Left lung (tissue), 10 donors: ENCODE measurements around the gene ZFPM1. TPM values are rescaled to one million over a fixed set of nuclear protein-coding genes. Genes with fewer than 3 reads are reported as not detected.
A peak's percentile ranks its signal among the peaks of the same experiment; 100 is the strongest.

Experiments used
- ATAC-seq: fragments of 200-7000 bp; cut with Tn5 transposase; one replicate; pipeline ENCODE4 v1.9.1; 2020; ENCODE audit warnings: moderate library complexity
- DNase-seq, 4 donors: peaks; one replicate each; pipeline ENCODE4 v3.0.0-alpha.2; 2013 to 2020
- H3K27ac ChIP-seq, 2 donors: fragments of 200-600 bp; sonication (generic) in 1 of 2; one replicate each; pipeline versions ENCODE4 v1.5.0 to v1.8.0; 2020 to 2021
- H3K27me3 ChIP-seq, 2 donors: fragments of 200-600 bp; sonication (generic) in 1 of 2; one replicate each; pipeline versions ENCODE4 v1.5.0 to v1.8.0; 2020 to 2021
- H3K36me3 ChIP-seq, 2 donors: fragments of 200-600 bp; sonication (generic) in 1 of 2; one replicate each; pipeline versions ENCODE4 v1.5.0 to v1.8.0; 2020 to 2021
- H3K4me1 ChIP-seq, 2 donors: fragments of 200-600 bp; one replicate each; pipeline ENCODE4 v1.8.0; 2021
- H3K4me3 ChIP-seq, 2 donors: fragments of 200-600 bp; sonication (generic) in 1 of 2; one replicate each; pipeline versions ENCODE4 v1.5.0 to v1.8.0; 2020 to 2021; ENCODE audit warnings: mild to moderate bottlenecking in 1 of 2
- H3K9me3 ChIP-seq, 2 donors: fragments of 200-600 bp; sonication (generic) in 1 of 2; one replicate each; pipeline versions ENCODE4 v1.5.0 to v1.8.0; 2020 to 2021
- CTCF ChIP-seq, 2 donors: fragments of 200-600 bp; sonication (generic) in 1 of 2; IDR thresholded peaks; one replicate each; pipeline versions ENCODE4 v1.5.0 to v1.8.0; 2021; ENCODE audit warnings: antibody characterized with exemption in 2 of 2
- intact Hi-C, 2 donors: fragments of 100-400 bp; cut with DNase I; formaldehyde crosslinking; loops; one replicate each; pipeline versions ENCODE4 v1.11.2 to v1.14.2; 2022
- polyA plus RNA-seq, 6 donors: library from polyadenylated mRNA; unstranded; fragments of 120-200 nt; gene quantifications; one replicate each; pipeline ENCODE4 v1.2.1, GENCODE V29; 2013; ENCODE audit not compliant: insufficient read length in 6 of 6
- total RNA-seq, 2 donors: library from RNA; stranded (reverse); fragmentation: NEBNext Ultra II Directional; extraction: Animal tissue kit (Norgen Biotek cat#: 25700); gene quantifications; one replicate each; pipeline ENCODE4 v1.2.1, GENCODE V29; 2021
- donor health status: DM: no; HTN: yes; CAD: no.
- donor health status: DM: no; HTN: no; CAD: no.

ZFPM1 gene
- total and polyA plus RNA-seq, 8 donors: 1.8 to 7.0 (median 3.6) TPM

DNA sequence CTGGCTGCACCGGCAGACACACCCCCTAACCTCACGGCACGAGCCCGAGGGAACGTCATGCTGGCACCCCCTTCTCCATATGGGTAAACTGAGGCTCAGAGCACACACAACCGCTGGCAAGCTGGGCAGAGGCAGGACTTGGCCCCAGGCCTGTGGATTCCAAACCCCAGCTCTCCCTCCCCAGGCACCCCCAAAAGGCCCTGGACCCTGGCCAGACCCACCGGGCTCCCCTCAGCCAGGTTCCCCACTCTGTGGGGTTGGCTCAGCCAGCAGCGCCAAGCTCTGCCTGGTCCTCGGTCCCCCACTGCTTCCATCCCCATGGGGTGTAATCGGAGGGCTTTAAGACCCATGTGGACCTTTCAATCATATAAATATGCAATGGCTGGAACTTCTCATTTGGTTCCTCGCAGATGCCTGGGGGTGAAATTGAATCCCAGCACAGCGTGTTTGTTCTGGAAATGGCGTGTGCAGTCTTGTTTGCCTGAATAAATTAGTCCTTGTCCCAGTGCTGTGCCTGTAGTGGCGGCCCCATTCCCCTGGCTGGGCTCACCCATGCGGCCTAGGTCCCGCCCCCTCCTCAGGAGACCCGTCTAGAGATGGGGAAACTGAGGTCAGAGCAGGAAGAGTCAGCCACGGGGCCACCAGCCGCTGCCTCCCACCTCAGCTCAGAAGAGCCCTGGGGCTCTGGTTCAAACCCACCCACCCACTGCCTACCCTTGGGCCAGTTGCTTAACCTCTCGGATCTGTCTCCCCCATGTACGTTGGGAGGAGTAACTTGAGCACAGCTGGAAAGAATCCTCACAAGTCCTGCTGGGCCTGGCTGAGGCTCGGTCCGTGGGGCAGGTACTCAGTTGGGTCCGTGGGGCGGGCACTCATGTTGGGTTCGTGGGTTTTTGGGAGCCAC is 57.3 kb downstream of the ZFPM1 start:
- Histone ChIP-seq H3K27ac (no peak overlapping the region), H3K27me3 (no peaks in the 10 kb centered on the region), H3K4me1 (no peaks in the 10 kb centered on the region), H3K36me3 (no peaks in the 10 kb centered on the region), H3K4me3 (no peak overlapping the region), H3K9me3 (no peaks in the 10 kb centered on the region)
- no peak for ATAC-seq
- DNase-seq: no peak
- TF ChIP-seq CTCF (IDR thresholded peaks at IDR 0.05): no peak
- intact Hi-C loops: no loop called here

DNA sequence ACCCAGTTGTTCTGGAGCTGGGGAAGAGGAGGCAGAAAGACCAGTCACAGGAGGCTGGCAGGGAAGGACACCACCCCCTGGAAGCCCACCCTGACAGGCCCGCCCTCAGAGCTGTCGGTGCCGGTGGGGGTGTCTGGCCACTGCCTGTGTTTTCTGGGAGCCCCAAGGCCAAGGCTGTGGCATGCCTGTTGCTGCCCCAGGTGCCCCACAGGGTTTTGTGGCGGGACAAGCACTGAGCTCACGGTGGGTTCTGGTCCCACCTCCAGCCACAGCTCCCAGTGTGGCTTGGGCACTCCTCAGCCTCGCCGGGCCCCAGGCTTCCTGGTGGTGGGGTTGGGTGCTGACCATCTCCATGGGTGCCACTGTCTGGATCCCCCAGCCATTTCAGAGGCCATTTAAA is 58.0 kb downstream of the ZFPM1 start:
- ATAC-seq: no peak
- H3K36me3 ChIP-seq: no peaks in the 10 kb centered on the region
- no peak for TF ChIP-seq CTCF (IDR thresholded peaks at IDR 0.05)
- no peaks in the 10 kb centered on the region for H3K9me3 ChIP-seq
- H3K4me3 ChIP-seq: no peak overlapping the region
- H3K27ac ChIP-seq: no peak overlapping the region
- DNase-seq: no peak
- no peaks in the 10 kb centered on the region for H3K4me1 ChIP-seq
- intact Hi-C loops: no loop called here
- no peaks in the 10 kb centered on the region for H3K27me3 ChIP-seq

GRCh38 chr16:88511906-88512305 is 58.8 kb downstream of the ZFPM1 start:
- TF ChIP-seq CTCF (IDR thresholded peaks at IDR 0.05): no peak
- intact Hi-C loops: no loop called here
- H3K27ac ChIP-seq: no peak overlapping the region
- no peaks in the 10 kb centered on the region for H3K4me1 ChIP-seq
- H3K36me3 ChIP-seq: no peaks in the 10 kb centered on the region
- no peaks in the 10 kb centered on the region for H3K27me3 ChIP-seq
- no peak for DNase-seq
- H3K9me3 ChIP-seq: no peaks in the 10 kb centered on the region
- no peak for ATAC-seq
- H3K4me3 ChIP-seq: no peak overlapping the region

DNA sequence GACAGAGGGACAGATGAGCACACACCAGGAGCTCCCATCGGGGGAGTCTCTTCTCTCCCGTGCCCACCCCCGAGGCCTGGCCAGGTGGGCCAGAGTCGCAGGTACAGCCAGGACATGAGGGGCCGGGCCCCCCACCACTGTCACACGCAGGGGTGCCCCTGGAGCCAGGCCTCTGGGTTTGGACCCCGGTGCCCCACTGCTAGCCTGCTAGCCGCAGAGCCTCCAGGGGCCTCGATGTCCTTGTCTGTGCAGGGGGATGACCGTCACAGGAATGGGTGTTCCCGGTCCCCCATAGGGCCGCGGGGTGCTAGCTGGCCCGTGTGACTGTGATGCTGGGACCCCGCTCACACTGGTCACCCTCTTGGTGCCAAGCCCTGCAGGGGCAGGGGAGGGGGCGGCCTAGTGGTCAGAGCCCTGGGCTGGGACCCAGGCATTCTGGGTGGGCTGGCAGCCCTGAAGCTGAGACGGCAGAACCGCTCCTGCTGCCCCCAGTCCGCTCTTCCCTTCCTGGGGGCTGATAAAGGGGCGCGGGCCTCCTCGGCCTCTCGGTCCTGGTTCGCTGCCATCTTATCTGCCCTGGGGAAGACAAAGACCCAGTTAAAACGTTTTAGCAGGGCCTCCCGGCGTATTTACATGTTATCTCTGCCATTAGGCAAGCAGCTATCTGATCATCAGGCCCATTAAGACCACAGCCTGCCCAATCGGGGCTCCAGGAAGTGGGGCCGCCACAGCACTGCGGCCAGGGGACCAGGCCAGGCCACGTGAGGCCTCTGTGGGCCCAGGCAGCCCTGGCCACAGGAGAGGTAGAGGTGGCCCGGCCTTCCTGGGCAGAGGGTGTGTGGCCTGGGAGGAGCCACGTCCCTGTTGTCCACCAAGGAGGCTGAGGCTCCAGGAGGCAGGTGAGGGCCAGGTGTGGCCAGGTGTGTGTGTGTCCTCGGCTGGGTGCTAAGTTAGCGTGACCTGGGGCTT is 59.9 kb downstream of the ZFPM1 start:
- intact Hi-C loops: no loop called here
- H3K4me1 ChIP-seq: no peaks in the 10 kb centered on the region
- no peaks in the 10 kb centered on the region for H3K36me3 ChIP-seq
- no peak for ATAC-seq
- TF ChIP-seq CTCF (IDR thresholded peaks at IDR 0.05): no peak
- H3K4me3 ChIP-seq: no peak overlapping the region
- peak in 1 of 4 donors; percentile 55 for DNase-seq
- no peaks in the 10 kb centered on the region for H3K9me3 ChIP-seq
- no peaks in the 10 kb centered on the region for H3K27me3 ChIP-seq
- no peak overlapping the region for H3K27ac ChIP-seq

- ATAC-seq: no peak
- Histone ChIP-seq H3K27ac (no peak overlapping the region), H3K9me3 (no peaks in the 10 kb centered on the region), H3K27me3 (no peaks in the 10 kb centered on the region), H3K4me1 (no peaks in the 10 kb centered on the region), H3K36me3 (no peaks in the 10 kb centered on the region), H3K4me3 (no peak overlapping the region)
- intact Hi-C loops: no loop called here
- DNase-seq: no peak
- TF ChIP-seq CTCF (IDR thresholded peaks at IDR 0.05): no peak
Observed at GRCh38 chr16:88514070-88514469, 61.0 kb downstream of the ZFPM1 start.
